Measurements from ENCODE around the gene ADAT2. TPM values are rescaled to one million over a fixed set of nuclear protein-coding genes. Genes with fewer than 3 reads are reported as not detected.

ADAT2 gene
- total and polyA plus RNA-seq, 2 donors (not counting 1 experiment from before 2014, with no cell fraction given): 13.6 to 16.0 TPM

- DNase-seq (no peak), ATAC-seq (ENCODE audit: low read depth) (no peak)
- Mint-ChIP-seq H3K4me3 (no peak overlapping the region), H3K27ac (no peak overlapping the region), H3K27me3 (no peaks in the 10 kb centered on the region), H3K9me3 (ENCODE audit: insufficient read depth) (no peaks in the 10 kb centered on the region), H3K4me1 (peaks cover 9% of the 10 kb centered on the region)
- no peaks in the 10 kb centered on the region for H3K79me2 ChIP-seq (ENCODE audit: control insufficient read depth, insufficient read depth, low read length)
- POLR2A ChIA-PET: no interaction called here
- peaks cover 0 to 3% (median 0%) of the 10 kb centered on the region in 3 donors for H3K9me3 ChIP-seq (ENCODE audit: control extremely low read depth in 1 of 3, control insufficient read depth in 2 of 3, insufficient read depth in 1 of 3, low read length in 2 of 3)
- TF ChIP-seq EZH2 (IDR thresholded peaks at IDR 0.05; ENCODE audit: borderline replicate concordance, insufficient read depth, low read depth, low read length, poor library complexity, severe bottlenecking): no peak
- no peak for TF ChIP-seq CTCF (IDR thresholded peaks at IDR 0.05)
- H3K4me1 ChIP-seq (ENCODE audit: control insufficient read depth in 2 of 2, insufficient read depth in 2 of 2, low read length in 2 of 2): peaks cover 0 to 6% of the 10 kb centered on the region in 2 donors
- no peaks in the 10 kb centered on the region for H4K20me1 ChIP-seq (ENCODE audit: control insufficient read depth, insufficient read depth, low read length, poor library complexity, severe bottlenecking)
- no CpG with 5 or more reads among the region's 1 CpG for WGBS (ENCODE audit: insufficient coverage)
- intact Hi-C loops (cut with micrococcal nuclease): no loop called here
- H3K4me2 ChIP-seq (replicated peaks; ENCODE audit: low read depth, low read length, poor library complexity, severe bottlenecking): no peak overlapping the region
- H3K27ac ChIP-seq (ENCODE audit: low read length in 2 of 2): no peak overlapping the region
- no peak overlapping the region for H3K9ac ChIP-seq (ENCODE audit: low read length)
- no peak overlapping the region for H2AFZ ChIP-seq (ENCODE audit: insufficient read depth, low read depth, low read length, poor library complexity, severe bottlenecking)
- CTCF ChIA-PET: no interaction called here
- no peaks in the 10 kb centered on the region for H3K36me3 ChIP-seq (replicated peaks in 1 of 2; ENCODE audit: control extremely low read depth in 1 of 2, control insufficient read depth in 1 of 2, extremely low read depth in 1 of 2, insufficient read depth in 2 of 2, low read length in 1 of 2)
- no peak overlapping the region for H3K4me3 ChIP-seq (ENCODE audit: control extremely low read depth in 1 of 5, extremely low read depth in 1 of 5, insufficient read depth in 1 of 5, low read depth in 2 of 5, low read length in 4 of 5)
- H3K27me3 ChIP-seq (replicated peaks in 1 of 4; ENCODE audit: control extremely low read depth in 1 of 4, control insufficient read depth in 3 of 4, insufficient read depth in 4 of 4, low read length in 3 of 4): no peaks in the 10 kb centered on the region
Observed at GRCh38 chr6:143410859-143411270, 39.6 kb downstream of the ADAT2 start.

GRCh38 chr6:143408787-143409162, 41.7 kb downstream of the ADAT2 start:
- no peak overlapping the region for H2AFZ ChIP-seq (ENCODE audit: insufficient read depth, low read depth, low read length, poor library complexity, severe bottlenecking)
- peaks cover 5% of the 10 kb centered on the region for H3K27me3 Mint-ChIP-seq
- H3K27ac ChIP-seq (ENCODE audit: low read length in 2 of 2): no peak overlapping the region
- ChIA-PET POLR2A (no interaction called here), CTCF (no interaction called here)
- H3K79me2 ChIP-seq (ENCODE audit: control insufficient read depth, insufficient read depth, low read length): no peaks in the 10 kb centered on the region
- H4K20me1 ChIP-seq (ENCODE audit: control insufficient read depth, insufficient read depth, low read length, poor library complexity, severe bottlenecking): no peaks in the 10 kb centered on the region
- peaks cover 0 to 3% (median 0%) of the 10 kb centered on the region in 3 donors for H3K9me3 ChIP-seq (ENCODE audit: control extremely low read depth in 1 of 3, control insufficient read depth in 2 of 3, insufficient read depth in 1 of 3, low read length in 2 of 3)
- H3K9me3 Mint-ChIP-seq (ENCODE audit: insufficient read depth): no peaks in the 10 kb centered on the region
- H3K36me3 ChIP-seq (replicated peaks in 1 of 2; ENCODE audit: control extremely low read depth in 1 of 2, control insufficient read depth in 1 of 2, extremely low read depth in 1 of 2, insufficient read depth in 2 of 2, low read length in 1 of 2): no peaks in the 10 kb centered on the region
- H3K9ac ChIP-seq (ENCODE audit: low read length): no peak overlapping the region
- peaks cover 0 to 6% of the 10 kb centered on the region in 2 donors for H3K4me1 ChIP-seq (ENCODE audit: control insufficient read depth in 2 of 2, insufficient read depth in 2 of 2, low read length in 2 of 2)
- DNase-seq (no peak), ATAC-seq (ENCODE audit: low read depth) (no peak)
- no peak for TF ChIP-seq EZH2 (IDR thresholded peaks at IDR 0.05; ENCODE audit: borderline replicate concordance, insufficient read depth, low read depth, low read length, poor library complexity, severe bottlenecking)
- TF ChIP-seq CTCF (IDR thresholded peaks at IDR 0.05): no peak
- H3K4me3 ChIP-seq (ENCODE audit: control extremely low read depth in 1 of 5, extremely low read depth in 1 of 5, insufficient read depth in 1 of 5, low read depth in 2 of 5, low read length in 4 of 5): no peak overlapping the region
- no peak overlapping the region for H3K4me2 ChIP-seq (replicated peaks; ENCODE audit: low read depth, low read length, poor library complexity, severe bottlenecking)
- no peak overlapping the region for H3K27ac Mint-ChIP-seq
- no peak overlapping the region for H3K4me3 Mint-ChIP-seq
- intact Hi-C loops (cut with micrococcal nuclease): no loop called here
- peaks cover 9% of the 10 kb centered on the region for H3K4me1 Mint-ChIP-seq
- H3K27me3 ChIP-seq (replicated peaks in 1 of 4; ENCODE audit: control extremely low read depth in 1 of 4, control insufficient read depth in 3 of 4, insufficient read depth in 4 of 4, low read length in 3 of 4): no peaks in the 10 kb centered on the region

Measured in B cell (primary cell).